Measurements from ENCODE around the gene CDH22. TPM values are rescaled to one million over a fixed set of nuclear protein-coding genes. Genes with fewer than 3 reads are reported as not detected.

Gene CDH22
- total and polyA plus RNA-seq, 2 experiments from 2014 or later: 0.08 to 0.10 TPM

DNA sequence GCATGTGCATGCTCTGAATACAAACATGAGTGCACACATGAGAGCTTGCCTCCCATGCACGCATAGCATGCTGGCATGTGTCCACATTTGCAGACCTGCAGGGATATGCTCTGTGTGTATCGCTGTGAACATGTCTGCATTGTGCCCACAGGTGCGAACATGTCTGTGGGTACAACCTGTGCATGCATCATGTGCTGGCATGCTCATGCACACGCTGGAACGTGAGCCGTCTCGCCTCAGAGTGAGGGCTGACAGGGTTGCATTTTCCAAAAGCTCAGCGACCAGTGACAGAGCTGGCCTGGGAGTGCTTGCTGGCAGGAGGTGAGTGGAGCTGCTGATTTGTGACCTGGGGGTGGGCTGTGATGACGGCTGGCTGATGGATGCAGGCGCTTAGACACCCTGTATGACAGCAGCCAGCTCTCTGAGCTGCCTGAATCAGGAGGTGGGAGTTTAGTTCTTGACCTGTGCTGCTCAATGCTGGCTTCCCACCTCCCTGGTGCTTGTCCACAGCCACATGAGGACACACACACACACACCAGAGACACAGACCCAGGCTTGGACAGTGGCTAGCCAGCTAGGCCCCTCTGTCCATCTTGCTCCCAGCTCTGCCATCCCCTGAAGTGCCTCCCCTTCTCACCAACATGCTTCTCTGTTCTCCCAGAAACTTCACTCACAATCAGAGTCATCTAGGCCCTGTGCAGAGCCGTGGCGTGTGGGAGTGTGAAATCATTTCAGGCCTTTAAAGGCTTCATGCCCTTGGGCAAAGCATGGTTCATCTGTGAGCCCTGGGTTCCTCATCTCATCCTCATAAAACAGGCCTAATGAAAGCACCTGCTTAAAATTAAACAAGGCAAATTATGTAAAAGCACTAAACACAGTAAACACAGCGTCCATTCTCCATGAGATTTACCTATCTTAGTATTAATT is 138.8 kb downstream of the CDH22 start:
- DNase-seq (ENCODE audit: low spot score): no peak
- Histone ChIP-seq H2AFZ (no peak overlapping the region), H3K9me2 (ENCODE audit: insufficient read depth) (no peaks in the 10 kb centered on the region), H3K4me2 (no peak overlapping the region), H3K27ac (ENCODE audit: low read depth) (no peak overlapping the region), H3K4me3 (no peak overlapping the region), H3F3A (replicated peaks; ENCODE audit: low read depth) (no peaks in the 10 kb centered on the region), H3K4me1 (ENCODE audit: insufficient read depth) (no peaks in the 10 kb centered on the region), H3K36me3 (ENCODE audit: insufficient read depth) (no peaks in the 10 kb centered on the region), H4K20me1 (replicated peaks; ENCODE audit: insufficient read depth) (no peaks in the 10 kb centered on the region), H3K79me2 (replicated peaks; ENCODE audit: insufficient read depth) (no peaks in the 10 kb centered on the region), H3K27me3 (ENCODE audit: insufficient read depth) (peaks cover 32% of the 10 kb centered on the region)
- H3K4me1 Mint-ChIP-seq: no peaks in the 10 kb centered on the region
- TF ChIP-seq STAT1 (IDR thresholded peaks at IDR 0.05; ENCODE audit: unreplicated experiment) (no peak), ZNF331 (CRISPR knock-in tag; IDR thresholded peaks at IDR 0.05; ENCODE audit: low read depth) (no peak), EZH2 (IDR thresholded peaks at IDR 0.05; ENCODE audit: low read depth, unreplicated experiment) (no peak), EZH2phosphoT487 (IDR thresholded peaks at IDR 0.05; ENCODE audit: unreplicated experiment) (no peak), JUNB (IDR thresholded peaks at IDR 0.05; ENCODE audit: unreplicated experiment) (no peak), CREB1 (CRISPR knock-in tag; IDR thresholded peaks at IDR 0.05; ENCODE audit: low read depth) (no peak), POLR2AphosphoS5 (IDR thresholded peaks at IDR 0.05; ENCODE audit: low read depth) (no peak), ZNF114 (CRISPR knock-in tag; IDR thresholded peaks at IDR 0.05) (no peak), NANOG (IDR thresholded peaks at IDR 0.05; ENCODE audit: borderline replicate concordance) (no peak)
- TF ChIP-seq, protein P1, sequence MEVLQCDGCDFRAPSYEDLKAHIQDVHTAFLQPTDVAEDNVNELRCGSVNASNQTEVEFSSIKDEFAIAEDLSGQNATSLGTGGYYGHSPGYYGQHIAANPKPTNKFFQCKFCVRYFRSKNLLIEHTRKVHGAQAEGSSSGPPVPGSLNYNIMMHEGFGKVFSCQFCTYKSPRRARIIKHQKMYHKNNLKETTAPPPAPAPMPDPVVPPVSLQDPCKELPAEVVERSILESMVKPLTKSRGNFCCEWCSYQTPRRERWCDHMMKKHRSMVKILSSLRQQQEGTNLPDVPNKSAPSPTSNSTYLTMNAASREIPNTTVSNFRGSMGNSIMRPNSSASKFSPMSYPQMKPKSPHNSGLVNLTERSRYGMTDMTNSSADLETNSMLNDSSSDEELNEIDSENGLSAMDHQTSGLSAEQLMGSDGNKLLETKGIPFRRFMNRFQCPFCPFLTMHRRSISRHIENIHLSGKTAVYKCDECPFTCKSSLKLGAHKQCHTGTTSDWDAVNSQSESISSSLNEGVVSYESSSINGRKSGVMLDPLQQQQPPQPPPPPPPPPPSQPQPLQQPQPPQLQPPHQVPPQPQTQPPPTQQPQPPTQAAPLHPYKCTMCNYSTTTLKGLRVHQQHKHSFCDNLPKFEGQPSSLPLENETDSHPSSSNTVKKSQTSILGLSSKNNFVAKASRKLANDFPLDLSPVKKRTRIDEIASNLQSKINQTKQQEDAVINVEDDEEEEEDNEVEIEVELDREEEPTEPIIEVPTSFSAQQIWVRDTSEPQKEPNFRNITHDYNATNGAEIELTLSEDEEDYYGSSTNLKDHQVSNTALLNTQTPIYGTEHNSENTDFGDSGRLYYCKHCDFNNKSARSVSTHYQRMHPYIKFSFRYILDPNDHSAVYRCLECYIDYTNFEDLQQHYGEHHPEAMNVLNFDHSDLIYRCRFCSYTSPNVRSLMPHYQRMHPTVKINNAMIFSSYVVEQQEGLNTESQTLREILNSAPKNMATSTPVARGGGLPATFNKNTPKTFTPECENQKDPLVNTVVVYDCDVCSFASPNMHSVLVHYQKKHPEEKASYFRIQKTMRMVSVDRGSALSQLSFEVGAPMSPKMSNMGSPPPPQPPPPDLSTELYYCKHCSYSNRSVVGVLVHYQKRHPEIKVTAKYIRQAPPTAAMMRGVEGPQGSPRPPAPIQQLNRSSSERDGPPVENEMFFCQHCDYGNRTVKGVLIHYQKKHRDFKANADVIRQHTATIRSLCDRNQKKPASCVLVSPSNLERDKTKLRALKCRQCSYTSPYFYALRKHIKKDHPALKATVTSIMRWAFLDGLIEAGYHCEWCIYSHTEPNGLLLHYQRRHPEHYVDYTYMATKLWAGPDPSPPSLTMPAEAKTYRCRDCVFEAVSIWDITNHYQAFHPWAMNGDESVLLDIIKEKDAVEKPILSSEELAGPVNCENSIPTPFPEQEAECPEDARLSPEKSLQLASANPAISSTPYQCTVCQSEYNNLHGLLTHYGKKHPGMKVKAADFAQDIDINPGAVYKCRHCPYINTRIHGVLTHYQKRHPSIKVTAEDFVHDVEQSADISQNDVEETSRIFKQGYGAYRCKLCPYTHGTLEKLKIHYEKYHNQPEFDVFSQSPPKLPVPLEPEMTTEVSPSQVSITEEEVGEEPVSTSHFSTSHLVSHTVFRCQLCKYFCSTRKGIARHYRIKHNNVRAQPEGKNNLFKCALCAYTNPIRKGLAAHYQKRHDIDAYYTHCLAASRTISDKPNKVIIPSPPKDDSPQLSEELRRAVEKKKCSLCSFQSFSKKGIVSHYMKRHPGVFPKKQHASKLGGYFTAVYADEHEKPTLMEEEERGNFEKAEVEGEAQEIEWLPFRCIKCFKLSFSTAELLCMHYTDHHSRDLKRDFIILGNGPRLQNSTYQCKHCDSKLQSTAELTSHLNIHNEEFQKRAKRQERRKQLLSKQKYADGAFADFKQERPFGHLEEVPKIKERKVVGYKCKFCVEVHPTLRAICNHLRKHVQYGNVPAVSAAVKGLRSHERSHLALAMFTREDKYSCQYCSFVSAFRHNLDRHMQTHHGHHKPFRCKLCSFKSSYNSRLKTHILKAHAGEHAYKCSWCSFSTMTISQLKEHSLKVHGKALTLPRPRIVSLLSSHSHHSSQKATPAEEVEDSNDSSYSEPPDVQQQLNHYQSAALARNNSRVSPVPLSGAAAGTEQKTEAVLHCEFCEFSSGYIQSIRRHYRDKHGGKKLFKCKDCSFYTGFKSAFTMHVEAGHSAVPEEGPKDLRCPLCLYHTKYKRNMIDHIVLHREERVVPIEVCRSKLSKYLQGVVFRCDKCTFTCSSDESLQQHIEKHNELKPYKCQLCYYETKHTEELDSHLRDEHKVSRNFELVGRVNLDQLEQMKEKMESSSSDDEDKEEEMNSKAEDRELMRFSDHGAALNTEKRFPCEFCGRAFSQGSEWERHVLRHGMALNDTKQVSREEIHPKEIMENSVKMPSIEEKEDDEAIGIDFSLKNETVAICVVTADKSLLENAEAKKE (CRISPR knock-in tag; IDR thresholded peaks at IDR 0.05): no peak
- TF ChIP-seq, protein P2, sequence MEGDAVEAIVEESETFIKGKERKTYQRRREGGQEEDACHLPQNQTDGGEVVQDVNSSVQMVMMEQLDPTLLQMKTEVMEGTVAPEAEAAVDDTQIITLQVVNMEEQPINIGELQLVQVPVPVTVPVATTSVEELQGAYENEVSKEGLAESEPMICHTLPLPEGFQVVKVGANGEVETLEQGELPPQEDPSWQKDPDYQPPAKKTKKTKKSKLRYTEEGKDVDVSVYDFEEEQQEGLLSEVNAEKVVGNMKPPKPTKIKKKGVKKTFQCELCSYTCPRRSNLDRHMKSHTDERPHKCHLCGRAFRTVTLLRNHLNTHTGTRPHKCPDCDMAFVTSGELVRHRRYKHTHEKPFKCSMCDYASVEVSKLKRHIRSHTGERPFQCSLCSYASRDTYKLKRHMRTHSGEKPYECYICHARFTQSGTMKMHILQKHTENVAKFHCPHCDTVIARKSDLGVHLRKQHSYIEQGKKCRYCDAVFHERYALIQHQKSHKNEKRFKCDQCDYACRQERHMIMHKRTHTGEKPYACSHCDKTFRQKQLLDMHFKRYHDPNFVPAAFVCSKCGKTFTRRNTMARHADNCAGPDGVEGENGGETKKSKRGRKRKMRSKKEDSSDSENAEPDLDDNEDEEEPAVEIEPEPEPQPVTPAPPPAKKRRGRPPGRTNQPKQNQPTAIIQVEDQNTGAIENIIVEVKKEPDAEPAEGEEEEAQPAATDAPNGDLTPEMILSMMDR (conservative IDR thresholded peaks at IDR 0.05; ENCODE audit: low read depth in 2 of 2): no peak
- no peaks in the 10 kb centered on the region for H3K36me3 Mint-ChIP-seq (ENCODE audit: low read depth)
- H3K9me3 Mint-ChIP-seq: no peaks in the 10 kb centered on the region
- ATAC-seq: no peak
- no peak overlapping the region for H3K4me3 Mint-ChIP-seq
- H3K27me3 Mint-ChIP-seq (ENCODE audit: insufficient read depth, low read depth, poor library complexity): peaks cover 20% of the 10 kb centered on the region
- H3K27ac Mint-ChIP-seq: no peak overlapping the region

All from GM23338 (cell line).